Cardiac fibroblast (primary cell): Measurements from ENCODE around the gene PHYH.
A peak's percentile ranks its signal among the peaks of the same experiment; 100 is the strongest.

ENCODE experiments used
- DNase-seq, 2 donors: peaks; one replicate each; pipeline versions ENCODE4 v3.0.0 to v3.0.0-alpha.2; 2010; ENCODE audit warnings: low read depth in 2 of 2
- H3K4me3 ChIP-seq, 2 donors: replicated peaks in 1 of 2; 1 replicate in 1 of 2; 2 replicates in 1 of 2; pipeline ENCODE4 v1.5.1; 2011; ENCODE audit warnings: low read depth in 2 of 2, low read length in 2 of 2, mild to moderate bottlenecking in 2 of 2, moderate library complexity in 1 of 2
- TF ChIP-seq, protein P1 (sequence below): IDR thresholded peaks from one replicate; pipeline ENCODE4 v1.5.1; 2011; ENCODE audit warnings: low read depth, mild to moderate bottlenecking, low read length, inconsistent platforms

The PHYH gene

DNA sequence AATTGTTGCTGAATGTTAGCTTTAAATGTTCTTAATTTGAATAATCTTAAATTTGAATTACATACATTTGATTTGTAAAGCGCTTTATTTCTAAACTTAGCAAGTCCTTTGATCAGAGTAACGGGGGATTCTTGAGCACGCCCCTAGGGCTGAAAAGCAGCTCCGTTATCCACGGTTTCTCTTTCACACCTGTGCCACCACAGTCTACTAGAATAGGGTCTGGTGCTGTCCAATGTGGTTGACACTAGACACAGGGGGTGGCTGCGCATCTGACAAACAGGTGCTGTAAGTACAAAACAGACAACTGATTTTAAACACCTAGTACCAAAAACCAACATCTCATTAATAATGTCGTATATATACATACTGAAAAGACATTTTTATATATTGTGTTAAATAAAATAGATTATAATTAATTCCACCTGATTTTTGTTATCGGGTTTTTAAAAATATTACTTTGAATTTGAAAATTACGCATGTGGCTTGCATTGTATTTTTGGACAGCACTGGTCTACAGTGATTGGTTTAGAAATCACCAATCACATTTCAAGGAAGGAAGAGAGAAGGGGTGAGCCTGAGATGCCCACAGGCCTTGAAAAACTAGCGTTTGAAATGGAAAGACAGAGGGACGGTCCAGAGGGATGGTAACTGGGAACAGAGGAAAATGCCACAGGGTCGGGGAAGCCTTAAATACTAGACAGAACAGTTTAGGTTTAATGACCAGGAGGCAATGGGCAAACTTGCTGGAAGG is 40.9 kb upstream of the PHYH start:
- TF ChIP-seq, protein P1, sequence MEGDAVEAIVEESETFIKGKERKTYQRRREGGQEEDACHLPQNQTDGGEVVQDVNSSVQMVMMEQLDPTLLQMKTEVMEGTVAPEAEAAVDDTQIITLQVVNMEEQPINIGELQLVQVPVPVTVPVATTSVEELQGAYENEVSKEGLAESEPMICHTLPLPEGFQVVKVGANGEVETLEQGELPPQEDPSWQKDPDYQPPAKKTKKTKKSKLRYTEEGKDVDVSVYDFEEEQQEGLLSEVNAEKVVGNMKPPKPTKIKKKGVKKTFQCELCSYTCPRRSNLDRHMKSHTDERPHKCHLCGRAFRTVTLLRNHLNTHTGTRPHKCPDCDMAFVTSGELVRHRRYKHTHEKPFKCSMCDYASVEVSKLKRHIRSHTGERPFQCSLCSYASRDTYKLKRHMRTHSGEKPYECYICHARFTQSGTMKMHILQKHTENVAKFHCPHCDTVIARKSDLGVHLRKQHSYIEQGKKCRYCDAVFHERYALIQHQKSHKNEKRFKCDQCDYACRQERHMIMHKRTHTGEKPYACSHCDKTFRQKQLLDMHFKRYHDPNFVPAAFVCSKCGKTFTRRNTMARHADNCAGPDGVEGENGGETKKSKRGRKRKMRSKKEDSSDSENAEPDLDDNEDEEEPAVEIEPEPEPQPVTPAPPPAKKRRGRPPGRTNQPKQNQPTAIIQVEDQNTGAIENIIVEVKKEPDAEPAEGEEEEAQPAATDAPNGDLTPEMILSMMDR: no peak
- no peak for DNase-seq
- H3K4me3 ChIP-seq: no peak overlapping the region

DNA sequence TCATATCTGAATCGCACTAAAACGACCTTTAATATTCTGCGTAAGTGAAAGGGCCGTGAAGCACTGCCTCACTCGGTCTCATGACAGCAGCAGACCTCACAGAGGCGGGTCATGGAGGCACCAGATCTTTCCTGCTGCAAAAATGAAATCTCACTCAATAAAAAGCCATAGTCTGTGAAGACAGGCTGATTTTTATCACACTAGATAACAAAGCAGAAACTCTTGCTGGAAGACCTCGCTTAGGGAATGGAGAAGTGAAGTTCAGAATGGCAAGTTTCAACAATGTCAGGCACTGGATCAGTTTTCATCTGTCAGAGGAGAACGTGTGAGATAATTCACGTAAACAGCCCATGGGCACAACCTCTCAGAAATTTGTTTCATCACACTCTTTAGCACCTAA is 40.2 kb upstream of the PHYH start:
- no peak for DNase-seq
- TF ChIP-seq, protein P1: no peak
- H3K4me3 ChIP-seq: no peak overlapping the region

DNA sequence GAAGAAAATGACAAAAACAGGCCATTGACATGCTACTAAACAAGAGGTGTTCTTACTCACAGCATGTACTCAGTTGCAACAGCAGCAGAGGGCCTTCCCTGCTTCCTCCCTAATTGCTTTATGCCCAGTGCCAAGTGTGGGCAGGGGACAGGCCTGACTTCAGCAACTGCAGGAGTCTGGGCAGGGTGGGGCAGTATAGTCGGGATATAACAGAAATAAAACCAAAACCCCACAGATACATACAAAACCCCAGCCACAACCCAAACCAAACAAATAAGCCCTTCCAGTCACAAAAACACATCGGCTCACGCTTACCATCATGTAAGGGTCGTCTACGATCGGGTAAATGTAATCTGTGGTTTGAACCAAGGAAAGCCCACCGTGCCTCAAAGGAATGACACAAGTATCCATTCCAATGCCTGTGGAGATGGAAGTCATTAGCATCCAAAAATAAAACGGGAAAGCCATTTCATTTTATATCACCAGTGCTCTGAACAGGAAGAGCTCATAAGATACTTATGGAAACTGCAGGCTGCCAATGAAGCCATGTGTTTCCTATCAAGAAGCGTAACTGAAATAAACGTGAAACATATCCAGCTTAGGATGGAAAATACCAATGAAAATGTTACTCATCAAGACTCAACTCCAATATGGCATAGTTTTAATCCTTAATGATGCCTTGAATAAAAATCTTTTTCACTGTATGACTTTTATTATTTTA is 38.7 kb upstream of the PHYH start:
- TF ChIP-seq, protein P1: no peak
- peak in 1 of 2 donors; percentile 78 for DNase-seq
- H3K4me3 ChIP-seq: no peak overlapping the region

DNA sequence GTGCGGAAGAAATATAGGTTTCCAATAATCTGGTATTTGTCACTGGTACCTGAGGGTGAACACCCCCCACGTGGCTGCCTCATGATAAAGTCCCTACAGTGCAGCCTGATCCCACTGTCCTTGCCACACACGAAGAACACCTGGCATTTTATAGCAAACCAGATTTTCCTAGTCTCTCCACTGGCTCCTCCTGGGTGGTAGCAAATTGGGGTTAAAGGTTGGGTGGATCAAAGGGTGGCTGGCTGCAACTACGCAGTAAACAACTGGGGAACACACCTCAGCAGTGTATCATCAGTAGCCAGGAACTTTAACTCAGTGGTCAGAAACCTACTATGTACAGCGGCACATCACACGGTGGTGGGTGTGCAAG is 37.9 kb upstream of the PHYH start:
- TF ChIP-seq, protein P1: no peak
- no peak for DNase-seq
- H3K4me3 ChIP-seq: no peak overlapping the region

DNA sequence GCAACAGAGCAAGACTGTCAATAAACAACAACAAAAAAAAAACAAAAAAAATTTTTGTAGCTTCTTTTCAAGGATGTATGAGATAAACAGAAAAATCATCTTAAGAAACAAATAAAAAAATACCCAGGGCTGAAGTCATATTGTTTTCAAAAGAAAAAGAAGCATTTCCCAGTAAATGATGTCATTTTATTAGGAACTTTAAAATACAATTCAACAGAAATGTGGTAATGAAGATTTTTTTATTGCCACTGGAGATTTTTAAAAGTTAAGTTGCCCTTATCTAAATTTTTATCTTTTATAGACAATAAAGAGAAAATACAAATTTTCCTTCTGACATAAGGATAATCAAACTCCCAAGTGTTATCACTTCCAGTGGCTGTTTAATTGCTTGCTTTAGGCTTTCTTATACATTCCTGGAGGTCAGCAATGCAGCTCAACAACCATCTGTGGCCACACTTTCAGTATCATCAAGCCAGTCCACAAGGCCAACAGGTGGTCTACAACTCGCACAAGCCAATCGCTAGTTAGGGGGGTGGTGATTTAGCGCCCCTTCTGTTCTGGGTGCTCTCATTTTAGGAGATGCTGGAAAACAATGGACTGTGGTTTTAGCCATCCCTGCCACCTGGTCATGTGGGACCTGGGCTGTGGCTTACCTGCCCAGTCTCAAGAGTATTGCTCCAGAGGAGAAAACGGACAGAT is 37.4 kb upstream of the PHYH start:
- TF ChIP-seq, protein P1: no peak
- H3K4me3 ChIP-seq: no peak overlapping the region
- no peak for DNase-seq

DNA sequence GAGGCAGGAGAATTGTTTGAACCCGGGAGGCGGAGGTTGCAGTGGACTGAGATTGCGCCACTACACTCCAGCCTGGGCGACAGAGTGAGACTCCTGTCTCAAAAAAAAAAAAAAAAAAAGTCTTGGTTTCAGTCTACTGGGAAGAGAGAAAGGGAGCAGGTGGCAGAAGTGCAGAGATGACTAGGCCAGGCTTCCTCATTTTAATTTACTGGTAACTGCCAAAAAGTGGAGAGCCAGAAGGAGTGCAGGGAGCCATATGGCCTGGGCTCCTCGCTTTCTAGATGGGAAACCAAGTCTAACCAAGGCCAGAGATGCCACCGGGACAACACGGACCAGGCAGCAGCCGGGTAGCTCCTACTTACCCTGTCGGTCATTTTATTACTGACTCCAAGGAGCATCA is 36.0 kb upstream of the PHYH start:
- DNase-seq: no peak
- no peak overlapping the region for H3K4me3 ChIP-seq
- TF ChIP-seq, protein P1: no peak
